HG03066 (cell line): ENCODE measurements around the gene KCNG4.

Source experiments
- ATAC-seq: cut with Tn5 transposase; IDR thresholded peaks from one replicate; pipeline ENCODE4 v1.9.1; 2021; ENCODE audit warnings: low read depth; ENCODE audit not compliant: unreplicated experiment

KCNG4 gene

DNA sequence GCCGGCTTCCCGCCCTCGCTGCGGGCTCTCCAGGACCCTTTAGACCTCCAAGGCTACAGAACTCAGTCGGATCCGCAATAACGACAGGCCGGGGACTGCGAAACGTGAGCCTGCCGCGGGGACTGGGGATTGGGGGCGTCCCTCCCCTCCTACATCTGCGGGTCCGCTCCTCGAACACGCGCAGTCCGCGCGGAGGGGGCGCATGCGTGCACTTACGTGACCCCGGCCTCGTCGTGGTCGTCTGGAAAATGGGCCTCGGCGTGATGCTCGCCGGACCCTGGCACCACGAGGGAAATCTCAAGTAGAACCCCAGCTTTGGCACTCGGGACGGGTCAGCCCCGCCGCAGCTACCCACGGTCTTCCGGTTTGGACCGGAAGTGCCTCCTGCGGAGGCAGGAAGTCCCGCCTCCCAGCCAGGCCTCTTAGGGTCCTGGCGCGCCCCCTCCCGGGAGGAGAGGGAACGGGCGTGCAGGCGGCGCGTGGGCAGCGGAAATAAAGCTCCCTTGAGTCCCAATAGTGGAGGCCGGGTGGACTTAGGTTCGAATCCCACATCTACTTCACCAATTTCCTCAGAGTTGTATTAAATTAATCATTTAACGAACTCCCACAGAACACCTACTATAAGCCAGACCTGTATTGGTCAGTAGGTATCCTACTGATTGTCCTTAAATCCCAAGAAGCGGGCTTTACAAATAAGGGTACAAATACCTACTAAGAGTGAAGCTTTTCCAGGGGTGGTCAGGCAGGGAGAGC, 53.0 kb downstream of the KCNG4 start, which contains the start of gene TAF1C:
TAF1C (minus strand) TSS at position 373 of the 753 bp plus-strand sequence. CDS start 2,069 bp downstream, outside the sequence.
- ATAC-seq, result peak; percentile 92

DNA sequence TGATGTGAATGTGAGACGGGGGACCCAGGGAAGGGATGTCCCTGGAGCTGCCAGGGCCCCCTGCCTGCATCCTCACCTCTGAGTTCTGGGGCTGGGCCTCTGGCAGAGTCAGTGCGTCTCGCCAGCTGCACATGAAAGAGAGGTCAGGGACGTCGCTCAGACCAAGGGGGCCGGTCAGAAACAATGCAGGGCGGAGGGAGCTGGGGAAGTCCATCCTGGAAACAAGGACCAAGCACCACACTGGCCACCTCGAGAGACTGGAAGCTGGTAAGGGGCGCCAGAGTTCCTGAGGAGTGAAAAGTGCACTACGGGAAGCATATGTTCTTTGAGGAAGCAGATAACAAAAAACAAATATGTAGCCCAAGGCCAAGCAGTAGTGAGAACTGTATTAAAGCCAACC, 55.0 kb downstream of the KCNG4 start:
- ATAC-seq, result no peak

- no peak for ATAC-seq
Measured at GRCh38 chr16:84183911-84184591, 55.8 kb downstream of the KCNG4 start.

GRCh38 chr16:84183572-84183875, 56.3 kb downstream of the KCNG4 start:
- ATAC-seq, result no peak

DNA sequence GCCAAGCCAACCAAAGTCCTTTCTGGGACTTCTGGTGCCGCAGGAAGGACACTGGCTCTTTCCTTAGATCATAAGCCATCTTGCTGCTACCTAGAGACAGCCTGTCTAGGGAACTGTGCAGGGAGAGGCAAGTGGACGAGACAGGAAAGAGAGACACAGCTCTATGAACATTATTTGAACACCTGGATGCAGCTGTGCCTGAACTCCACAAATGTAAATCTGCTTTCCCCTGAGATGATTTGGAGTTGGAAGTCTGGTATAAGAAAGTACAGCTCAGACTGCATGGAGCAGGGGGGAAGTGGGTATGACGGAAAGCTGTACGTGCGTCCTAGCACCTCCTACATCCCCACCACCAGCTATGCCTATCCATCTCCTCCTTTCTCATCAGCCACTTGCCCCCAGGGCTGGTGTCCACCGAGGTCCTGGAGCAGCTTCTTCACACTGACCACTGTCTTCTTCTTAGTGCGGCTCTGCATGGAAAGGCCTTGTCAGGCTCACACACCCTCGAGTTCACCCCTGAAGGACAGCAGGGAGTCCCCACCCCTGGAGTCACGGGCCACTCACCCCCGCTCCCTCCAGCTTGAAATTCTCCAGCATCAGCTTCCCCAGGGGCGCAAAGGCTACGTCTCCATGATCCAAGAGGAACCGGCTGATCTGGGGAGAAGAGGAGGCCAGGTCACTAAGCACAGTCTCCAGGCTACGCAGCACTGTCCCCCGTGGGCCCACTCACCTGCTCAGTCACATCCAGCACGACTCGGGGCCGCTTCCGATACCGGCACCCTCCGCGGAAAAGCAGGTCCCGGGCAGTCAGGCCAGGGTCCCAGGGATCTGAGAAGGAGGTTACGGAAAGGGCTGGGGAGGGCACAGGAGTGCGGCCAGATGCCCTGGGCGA, 56.9 kb downstream of the KCNG4 start:
- ATAC-seq, result no peak

DNA sequence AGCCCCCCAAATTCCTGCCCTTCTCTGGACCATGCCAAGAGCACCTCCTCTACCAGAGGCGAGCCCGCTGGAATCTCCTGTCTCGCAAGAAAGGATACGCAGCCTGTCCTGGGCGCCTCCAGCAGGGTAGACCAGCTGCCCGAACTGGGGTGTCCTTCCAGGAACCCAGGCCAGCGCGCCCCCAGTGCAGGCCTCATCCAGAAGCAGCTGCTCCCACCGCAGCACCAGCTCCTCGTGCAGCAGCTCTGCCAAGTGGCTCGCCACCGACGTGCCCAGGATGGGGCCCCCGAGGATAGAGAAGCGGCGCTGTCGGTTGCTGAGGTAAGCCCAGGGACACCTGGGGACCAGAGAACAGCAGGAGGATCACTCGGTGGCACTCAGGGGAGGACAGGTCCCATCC, 57.7 kb downstream of the KCNG4 start:
- no peak for ATAC-seq

- ATAC-seq, result no peak
Measured at GRCh38 chr16:84181144-84181915, 58.5 kb downstream of the KCNG4 start.

GRCh38 chr16:84180519-84181140, 59.2 kb downstream of the KCNG4 start:
- ATAC-seq, result no peak

DNA sequence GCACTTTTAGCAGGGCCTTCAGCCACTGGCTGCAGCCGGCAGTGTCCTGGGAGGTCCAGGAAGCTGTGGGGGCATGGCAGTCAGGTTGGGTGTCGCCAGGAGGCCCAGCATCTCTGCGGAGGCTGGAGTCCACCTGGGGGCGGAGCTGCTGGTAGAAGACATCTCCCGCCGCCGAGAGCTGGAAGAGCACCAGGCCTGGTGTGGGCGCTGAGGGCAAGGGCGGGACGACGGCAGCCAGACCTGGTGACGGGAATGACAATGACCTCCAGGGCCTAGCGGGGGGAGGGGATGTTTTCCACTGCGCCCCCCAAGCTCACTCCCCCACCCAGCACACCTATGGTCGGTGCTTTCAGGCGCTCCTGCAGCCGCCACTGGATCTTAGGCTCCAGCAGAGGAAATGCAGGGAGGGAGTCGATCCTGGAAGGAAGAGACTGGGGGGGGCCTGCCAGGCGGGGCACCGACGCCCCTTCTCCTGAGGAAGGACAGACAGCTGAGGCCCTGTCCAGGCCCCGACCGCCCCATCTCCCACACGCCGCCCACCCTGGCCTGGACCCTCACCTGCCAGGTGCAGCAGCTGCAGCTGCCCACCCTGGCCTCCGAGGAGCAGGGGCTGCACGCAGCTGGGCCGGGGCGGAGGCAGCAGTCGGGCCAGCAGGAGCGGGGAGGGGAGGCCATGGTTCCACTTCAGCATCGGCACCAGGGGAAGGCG, 60.0 kb downstream of the KCNG4 start:
- ATAC-seq, result no peak

DNA sequence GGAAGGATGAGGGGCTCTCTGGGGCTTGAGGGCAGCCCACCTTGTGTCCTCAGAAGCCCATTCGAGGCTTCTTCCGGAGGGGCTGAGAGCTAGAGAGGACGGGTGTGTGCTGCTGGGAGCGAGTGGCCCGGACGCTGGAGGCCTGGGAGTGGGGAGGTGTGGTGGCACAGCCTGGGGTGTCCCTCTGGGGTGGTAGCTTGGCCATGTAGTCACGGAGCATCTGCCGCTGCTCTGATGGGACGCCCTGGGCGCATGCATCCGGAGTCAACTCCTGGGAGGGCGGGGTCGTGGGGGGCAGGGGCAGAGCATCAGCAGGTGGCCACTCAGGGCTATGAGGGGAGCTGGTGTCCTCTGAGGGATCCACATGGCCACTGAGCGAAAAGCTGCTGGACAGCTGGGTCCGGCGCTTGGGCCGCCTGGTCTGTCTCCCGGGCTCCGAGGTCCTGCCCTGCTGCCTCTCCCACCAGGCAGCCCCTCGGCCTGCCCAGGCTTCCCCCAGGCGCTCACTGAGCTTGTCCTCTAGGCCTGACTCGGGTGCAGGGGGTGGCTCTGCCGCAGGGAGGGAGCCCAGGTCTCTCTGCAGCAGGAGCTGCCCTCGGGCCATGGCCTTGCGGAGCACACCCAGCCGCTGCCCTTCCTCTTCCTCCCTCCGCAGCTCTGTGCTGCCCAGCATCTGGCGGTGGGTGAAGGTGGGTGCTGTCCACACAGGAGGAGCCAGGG, 60.8 kb downstream of the KCNG4 start:
- ATAC-seq, result no peak

DNA sequence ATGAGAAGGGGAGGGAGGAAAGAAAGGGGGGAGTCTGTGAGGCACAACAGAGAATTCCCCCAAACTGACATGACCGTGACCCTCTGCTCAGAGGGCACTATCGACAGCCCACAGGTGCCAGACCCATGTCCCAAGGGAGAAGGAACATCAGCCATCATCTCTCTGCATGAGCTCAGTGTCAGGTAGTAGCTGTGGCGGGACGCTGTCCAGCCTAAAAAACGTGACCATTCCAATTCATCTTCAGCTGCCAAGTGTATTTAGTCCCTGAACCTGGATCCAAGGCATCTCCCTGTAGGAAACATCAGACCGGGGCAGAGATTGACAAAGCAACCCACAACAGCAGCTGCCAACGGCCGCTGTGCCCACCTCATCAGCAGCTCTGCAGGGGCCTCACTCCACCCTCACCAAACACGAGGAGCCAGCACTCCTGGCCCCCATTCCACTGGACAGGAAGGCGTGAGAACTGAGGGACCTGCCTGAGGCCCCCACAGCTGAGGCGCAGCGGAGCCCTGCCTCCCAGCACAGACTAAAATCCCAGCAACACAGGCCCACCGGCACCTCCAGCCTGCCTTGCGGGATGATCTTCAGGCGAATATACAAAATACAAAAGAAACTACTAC, 61.6 kb downstream of the KCNG4 start:
- no peak for ATAC-seq

- ATAC-seq, result no peak
Measured at GRCh38 chr16:84177741-84178073, 62.1 kb downstream of the KCNG4 start.

GRCh38 chr16:84176192-84177053, 63.4 kb downstream of the KCNG4 start:
- ATAC-seq, result no peak

DNA sequence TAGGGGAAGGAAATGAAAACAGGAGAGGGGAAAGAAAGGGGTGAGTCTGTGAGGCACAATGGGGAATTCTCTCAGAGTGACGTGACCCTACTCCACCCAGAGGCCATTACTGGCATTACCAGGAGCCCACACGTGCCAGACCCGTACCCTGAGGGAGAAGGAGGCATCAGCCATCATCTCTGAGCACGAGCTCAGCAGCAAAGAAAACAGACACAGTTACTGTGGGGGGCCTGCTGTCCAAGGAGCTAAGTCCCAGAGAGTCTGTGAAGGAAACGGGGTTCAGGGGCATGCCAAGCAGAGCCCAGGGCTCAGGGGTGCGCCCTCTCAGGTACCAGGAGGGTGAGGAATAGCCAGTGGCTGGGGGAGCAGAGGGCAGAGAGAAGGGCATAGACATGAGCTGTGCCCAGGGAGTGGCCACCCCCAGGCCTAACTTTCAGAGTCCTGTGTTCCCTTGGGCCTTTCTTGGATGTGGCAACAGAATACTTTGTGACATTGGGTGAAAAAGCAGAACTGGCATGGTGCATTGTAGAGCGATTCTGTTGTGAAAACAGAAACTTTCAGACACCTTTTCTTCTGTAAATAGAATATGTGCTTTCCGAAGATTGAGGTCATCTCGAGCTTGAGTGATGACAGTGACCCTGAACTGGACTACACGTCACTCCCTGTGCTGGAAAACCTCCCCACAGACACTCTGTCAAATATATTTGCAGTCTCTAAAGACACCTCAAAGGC, 64.3 kb downstream of the KCNG4 start:
- ATAC-seq, result peak; percentile 76

DNA sequence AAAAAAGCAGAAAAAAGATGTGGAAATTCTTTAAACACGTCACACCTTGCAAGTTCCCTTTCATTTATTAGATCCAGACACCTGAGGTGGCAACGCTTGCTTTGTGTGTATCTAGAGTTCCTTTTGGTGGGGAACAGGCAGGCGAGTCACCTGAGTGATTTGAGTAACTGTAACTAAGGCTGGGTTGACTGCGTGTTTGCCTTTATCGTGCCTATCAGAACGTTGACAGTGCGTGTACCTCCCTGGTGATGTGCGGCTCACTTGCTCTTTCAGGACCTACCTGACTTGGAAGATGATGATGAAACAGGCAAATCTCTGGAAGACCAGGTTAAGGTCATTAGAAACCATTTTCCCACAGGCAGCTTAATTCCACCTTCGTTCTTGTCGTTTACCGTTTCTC, 65.4 kb downstream of the KCNG4 start:
- ATAC-seq, result no peak

- ATAC-seq, result no peak
Measured at GRCh38 chr16:84169765-84170310, 70.0 kb downstream of the KCNG4 start.
